Tongue (tissue), 2 donors: ENCODE measurements around the gene CDH19. TPM values are rescaled to one million over a fixed set of nuclear protein-coding genes. Genes with fewer than 3 reads are reported as not detected.
"Not testable (repeated sequence)": the region's sequence is repeated elsewhere in the genome, so short reads cannot be mapped to it uniquely, and the experiment has no call there.

Experiments
- DNase-seq: peaks from one replicate; pipeline ENCODE4 v3.0.0-alpha.2; 2015
- total RNA-seq: library from RNA; depleted of rRNA; stranded (reverse); fragments of >200 nt; gene quantifications from one replicate; pipeline ENCODE4 v1.2.3, GENCODE V29; 2014

The CDH19 gene
- total RNA-seq, 1 donor from 2014 or later: 10.8 TPM

DNA sequence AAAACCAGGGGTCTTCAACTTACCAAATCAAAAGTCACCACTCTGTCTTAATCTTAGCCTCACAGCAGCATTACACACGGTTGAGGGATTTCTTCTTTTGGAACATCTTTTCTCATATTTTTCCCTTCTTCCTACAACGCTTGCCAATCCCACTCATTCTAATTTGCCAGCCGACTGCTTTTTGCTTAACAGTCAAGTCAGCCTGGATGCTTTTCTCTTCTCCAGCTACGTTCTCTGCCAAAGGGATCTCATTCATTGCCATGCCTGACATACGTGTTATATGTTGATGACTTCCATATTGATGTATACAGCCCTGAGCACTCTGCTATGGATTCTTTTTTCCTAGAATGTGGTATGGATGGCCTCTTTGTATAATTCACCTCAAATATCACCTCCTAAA lies 37.3 kb downstream of the CDH19 start:
- no peak for DNase-seq

DNA sequence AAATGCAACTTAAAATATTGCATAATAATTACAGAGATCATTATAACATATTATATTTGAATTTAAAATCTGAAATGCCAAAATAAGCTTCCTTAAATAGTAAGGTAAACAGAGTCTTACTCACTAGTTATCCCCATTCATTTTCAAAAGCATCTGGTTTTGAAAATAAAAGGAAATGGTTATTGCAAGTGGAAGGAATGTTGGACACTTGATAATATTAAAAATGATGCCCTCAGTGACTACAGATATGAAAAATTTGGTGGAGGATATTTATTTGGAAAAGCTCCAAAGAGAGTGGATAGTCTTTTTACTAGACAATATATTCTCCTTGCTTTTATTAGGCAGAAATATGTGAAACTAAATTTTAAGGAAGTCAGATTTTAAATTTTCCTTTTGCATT lies 39.7 kb downstream of the CDH19 start:
- no peak for DNase-seq

GRCh38 chr18:66562279-66562678 lies 41.6 kb downstream of the CDH19 start:
- DNase-seq: no peak

- DNase-seq: peak; percentile 35
Measured at GRCh38 chr18:66560094-66560493, 43.8 kb downstream of the CDH19 start.

DNA sequence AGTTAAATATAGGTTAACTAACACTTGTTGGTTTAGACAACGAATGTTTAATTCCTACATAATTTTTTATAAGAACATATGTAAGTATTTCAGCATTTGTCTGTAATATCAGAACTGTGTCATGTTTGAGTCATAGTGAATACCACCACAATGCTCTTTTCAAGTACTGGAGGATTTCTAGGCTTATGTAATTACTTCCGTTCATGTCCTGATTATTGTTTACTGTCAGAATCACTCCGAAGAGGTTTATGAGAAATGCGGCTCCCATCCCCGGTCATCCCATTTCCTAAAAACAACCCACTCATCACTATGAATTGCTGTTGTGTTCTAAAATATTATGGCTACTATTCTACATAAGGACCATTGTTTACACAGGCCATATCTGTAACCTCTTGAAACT lies 45.1 kb downstream of the CDH19 start:
- peak; percentile 16 for DNase-seq

DNA sequence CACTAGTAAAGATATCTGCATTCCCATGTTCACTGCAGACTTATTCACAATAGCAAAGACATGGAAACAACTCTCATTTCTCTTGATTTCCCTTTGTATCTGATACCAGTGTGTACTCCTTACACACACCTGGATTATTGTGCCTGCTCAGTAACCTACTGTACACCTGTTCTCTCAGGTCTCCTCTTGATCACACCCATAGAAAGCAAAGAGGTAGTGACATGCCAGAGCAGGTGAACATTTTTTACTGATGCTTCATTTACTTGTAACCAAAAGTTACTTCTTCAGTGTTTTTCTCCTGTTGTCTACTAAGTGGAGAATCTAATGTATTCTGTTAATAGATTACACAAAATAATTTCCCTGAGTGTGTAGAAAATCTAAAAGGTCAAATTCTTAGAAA lies 46.8 kb downstream of the CDH19 start:
- no peak for DNase-seq

DNA sequence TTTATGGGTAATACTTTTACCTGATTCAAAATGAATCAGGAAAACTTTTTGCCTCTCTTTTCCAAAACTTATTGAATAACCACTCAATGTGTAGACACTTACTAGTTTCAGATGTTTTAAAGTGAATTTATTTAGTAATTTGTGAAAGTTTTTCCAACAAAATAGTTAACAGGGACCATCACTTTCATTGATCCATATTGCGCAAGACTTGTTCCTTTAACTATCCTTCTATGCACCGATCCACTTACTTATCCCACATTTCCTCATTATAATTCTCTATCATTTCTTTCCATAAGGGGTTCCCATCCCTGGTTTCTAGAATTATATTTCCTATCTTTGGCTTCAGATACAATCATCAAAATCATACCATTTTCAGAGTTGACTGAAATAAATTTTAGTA lies 48.3 kb downstream of the CDH19 start:
- no peak for DNase-seq

DNA sequence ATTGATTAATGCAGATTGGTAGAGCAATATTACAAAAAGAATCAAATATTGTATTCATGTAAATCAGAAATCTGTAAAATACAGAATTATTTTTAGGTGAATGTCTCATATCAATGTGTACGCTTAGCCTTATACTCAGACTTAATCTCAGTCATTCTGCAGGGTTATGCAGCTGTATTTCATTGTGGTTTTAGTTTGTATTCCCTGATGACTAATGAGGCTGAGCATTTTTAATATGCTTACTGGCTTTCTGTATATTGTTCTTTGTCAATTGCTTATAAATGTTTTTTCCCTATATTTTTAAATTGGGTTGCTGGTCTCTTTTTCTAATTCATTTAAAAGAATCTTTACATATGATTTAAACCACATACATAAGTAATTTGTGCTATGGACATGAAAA lies 50.1 kb downstream of the CDH19 start:
- DNase-seq: no peak

DNA sequence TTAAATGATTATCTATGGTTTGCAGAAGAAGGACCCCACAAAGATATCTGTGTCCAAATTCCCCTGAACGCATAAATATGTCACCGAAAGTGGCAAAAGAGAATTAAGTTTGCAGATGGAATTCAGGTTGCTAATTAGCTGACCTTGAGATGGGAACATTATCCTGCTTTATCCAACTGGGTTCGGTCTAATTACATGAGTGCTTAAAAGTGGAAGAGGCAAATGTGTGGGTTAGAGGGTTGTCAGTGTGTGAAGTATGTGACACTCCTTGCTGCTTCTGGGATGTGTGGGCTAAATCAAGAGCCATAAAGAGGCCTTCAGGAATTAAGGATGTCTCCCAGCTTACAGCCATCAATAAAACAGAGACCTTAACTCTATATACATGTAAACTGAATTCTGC lies 53.5 kb downstream of the CDH19 start:
- DNase-seq: no peak

GRCh38 chr18:66548747-66549146 lies 55.1 kb downstream of the CDH19 start:
- no peak for DNase-seq

DNA sequence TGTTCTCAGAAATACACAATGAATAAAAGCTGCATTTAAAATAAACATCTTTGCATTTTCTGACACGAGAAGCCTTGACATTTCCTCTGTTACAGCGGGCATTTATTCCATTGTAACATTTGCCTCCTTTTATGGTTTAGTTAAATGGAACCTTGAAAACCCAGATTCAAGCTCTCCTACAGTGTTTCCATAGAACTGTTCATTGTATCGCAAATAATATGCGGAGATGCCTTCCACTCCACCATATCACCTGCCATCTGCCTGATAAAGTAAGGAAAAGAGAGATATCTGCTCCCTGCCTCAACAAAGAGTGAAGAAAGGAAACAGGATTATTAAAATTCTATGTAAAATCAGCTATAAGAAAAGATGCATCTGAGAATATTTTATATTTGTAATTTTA lies 69.8 kb downstream of the CDH19 start:
- DNase-seq: no peak

- no peak for DNase-seq
Measured at GRCh38 chr18:66533693-66534092, 70.2 kb downstream of the CDH19 start.

- DNase-seq: no peak
Measured at GRCh38 chr18:66523219-66523991, 80.5 kb downstream of the CDH19 start.

DNA sequence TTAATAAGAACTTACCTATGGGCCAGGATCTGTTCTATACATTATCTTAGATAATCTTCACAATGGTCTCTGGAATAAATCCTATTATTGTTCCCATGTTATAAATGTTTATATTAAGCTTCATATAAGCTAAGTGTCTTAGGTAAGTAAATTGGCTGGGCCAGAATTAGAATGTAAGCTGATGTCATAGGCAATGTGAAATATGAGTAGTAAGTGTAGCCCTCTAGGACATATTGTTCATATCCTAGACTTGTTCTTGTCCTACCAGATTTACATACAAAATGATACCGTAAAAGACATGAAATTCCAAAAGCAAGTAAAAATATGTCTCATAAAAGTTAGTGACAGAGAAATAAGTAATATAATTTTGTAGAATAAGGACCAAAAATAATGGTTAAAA lies 89.9 kb downstream of the CDH19 start:
- no peak for DNase-seq

DNA sequence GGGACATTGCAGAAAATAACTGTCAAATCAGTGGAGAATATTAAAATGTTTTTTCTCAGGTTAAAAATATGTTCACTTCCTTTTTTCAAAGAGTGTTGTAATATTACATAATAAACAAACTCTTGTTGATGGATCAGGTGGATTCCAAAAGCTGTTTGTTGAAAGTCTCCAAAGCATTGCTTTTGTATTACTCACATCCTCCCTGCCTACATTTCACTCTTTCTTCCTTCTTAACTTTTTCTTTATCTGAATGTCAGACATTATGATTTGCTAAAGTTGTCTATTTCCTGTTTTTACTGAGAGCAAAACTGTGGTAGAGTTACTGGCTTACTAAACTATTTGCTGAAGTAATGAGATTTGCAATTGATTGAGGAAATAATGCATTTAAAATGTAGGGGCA lies 92.1 kb downstream of the CDH19 start:
- DNase-seq: no peak

DNA sequence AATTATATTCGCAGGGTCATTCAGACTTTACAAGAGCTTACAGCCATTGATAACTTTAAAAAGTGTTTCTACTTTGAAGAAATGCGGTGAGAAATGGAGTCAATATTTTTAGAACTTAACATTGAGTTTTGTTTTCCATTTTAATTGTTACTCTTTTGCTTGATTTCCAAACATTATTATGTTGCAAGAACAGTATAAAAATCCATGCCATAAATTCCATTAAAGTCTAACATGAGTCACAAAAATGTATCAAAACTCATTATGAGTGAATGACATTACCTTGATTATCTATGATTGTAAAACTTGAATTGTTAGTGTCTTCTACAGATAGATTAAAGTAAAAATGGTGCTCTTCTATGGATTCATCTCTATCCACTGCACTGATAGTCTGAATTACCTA lies 92.6 kb downstream of the CDH19 start:
- DNase-seq: no peak

DNA sequence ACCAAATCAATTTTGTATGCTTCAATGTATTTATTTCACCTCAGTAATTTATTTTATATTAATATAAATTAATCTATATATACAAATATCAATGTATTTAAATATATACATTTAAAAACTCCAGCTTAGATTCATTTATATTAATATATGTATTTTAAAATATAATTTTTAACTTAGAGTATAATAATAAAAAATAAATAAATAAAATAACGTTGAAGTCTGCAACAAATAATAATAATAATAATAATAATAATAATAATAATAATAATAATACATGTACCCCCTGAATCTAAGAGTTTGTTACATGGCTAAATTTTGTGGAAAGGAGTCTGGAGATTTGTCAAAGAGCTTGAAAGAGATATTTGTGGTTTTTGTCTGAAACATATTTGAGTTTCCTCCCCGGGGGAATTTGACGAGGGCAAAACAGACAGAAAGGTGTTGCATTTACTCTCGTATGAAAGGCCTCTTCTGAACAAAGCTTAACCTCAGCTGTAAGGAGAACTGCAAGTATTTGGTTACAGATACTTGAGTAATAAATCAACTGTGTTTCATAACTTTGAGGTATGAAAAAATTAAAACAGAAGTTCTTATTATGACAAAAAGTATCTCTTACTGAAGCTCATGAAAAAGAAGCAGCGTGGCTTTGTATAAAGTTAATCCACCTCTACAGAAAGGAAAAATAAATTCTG lies 93.4 kb downstream of the CDH19 start:
- no peak for DNase-seq

- no peak for DNase-seq
Measured at GRCh38 chr18:66508937-66509336, 95.0 kb downstream of the CDH19 start.

- DNase-seq: no peak
Measured at GRCh38 chr18:66506178-66506577, 97.7 kb downstream of the CDH19 start.

DNA sequence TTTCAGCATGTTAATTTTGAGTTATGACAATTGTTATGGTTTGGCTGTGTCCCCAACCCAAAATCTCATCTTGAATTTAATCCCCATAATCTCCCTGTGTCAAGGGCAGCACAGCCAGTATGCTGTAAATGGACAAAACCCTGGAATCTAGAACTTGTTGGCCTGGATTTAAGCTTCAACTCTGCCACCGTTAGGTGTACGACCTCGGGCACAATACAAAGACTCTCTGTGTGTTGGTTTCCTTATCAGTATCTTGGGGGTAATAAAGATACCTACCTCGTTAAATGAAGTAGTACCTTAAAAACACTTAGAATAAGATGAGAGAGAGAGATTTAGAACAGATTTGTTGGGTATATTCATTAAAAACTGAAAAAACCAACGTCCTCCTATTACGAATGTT lies 106.5 kb downstream of the CDH19 start:
- DNase-seq: no peak

- peak; percentile 87 for DNase-seq
Measured at GRCh38 chr18:66495844-66496243, 108.0 kb downstream of the CDH19 start.

- no peak for DNase-seq
Measured at GRCh38 chr18:66473882-66474281, 130.0 kb downstream of the CDH19 start.

GRCh38 chr18:66466184-66466583 lies 137.7 kb downstream of the CDH19 start:
- DNase-seq: not testable (repeated sequence)

DNA sequence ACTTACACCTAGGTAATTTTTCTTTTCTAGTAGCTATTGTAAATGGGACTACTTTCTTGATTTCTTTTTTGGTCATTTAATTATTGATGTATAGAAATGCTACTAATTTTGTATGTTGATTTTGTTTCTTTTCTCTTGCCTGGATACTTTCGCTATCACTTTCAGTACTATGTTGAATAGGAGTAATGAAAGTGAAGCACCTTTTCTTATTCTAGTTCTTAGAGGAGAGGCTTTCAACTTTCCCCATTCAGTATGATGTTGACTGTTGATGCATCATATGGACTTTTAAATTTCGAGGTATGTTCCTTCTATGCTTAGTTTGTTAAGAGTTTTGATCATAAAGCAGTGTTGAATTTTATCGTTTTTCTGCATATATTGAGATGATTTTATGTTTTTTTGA lies 142.5 kb downstream of the CDH19 start:
- no peak for DNase-seq
